Calu3 (cell line): ENCODE data around the gene NPAS3. TPM values are rescaled to one million over a fixed set of nuclear protein-coding genes. Genes with fewer than 3 reads are reported as not detected.

ENCODE experiments used
- BruUV-seq: library from RNA; stranded (reverse); fragments of 400-500 nt; replicated peaks from 2 replicates; lab custom pipeline; 2021; lab: Mats Ljungman, UMichigan
- CTCF ChIA-PET: fragments of 300-600 bp; sonication (Branson Sonifier 250); formaldehyde crosslinking; loops from one replicate; lab custom pipeline; 2022; ENCODE audit warnings: antibody characterized with exemption; lab: Charles Lee
- DNase-seq: peaks from one replicate; pipeline ENCODE4 v3.0.0; 2022
- H3K27ac Mint-ChIP-seq: one replicate; pipeline ENCODE4 v1.8.0; 2022; ENCODE audit warnings: mixed read lengths; ENCODE audit not compliant: unreplicated experiment
- H3K27me3 Mint-ChIP-seq: one replicate; pipeline ENCODE4 v1.8.0; 2022; ENCODE audit warnings: mixed read lengths; ENCODE audit not compliant: unreplicated experiment
- H3K36me3 Mint-ChIP-seq: one replicate; pipeline ENCODE4 v1.8.0; 2022; ENCODE audit warnings: mild to moderate bottlenecking, moderate library complexity, mixed read lengths; ENCODE audit not compliant: insufficient read depth, unreplicated experiment
- H3K4me1 Mint-ChIP-seq: one replicate; pipeline ENCODE4 v1.8.0; 2022; ENCODE audit warnings: mild to moderate bottlenecking, low read depth, mixed read lengths; ENCODE audit not compliant: unreplicated experiment
- H3K4me3 Mint-ChIP-seq: one replicate; pipeline ENCODE4 v1.8.0; 2022; ENCODE audit warnings: mild to moderate bottlenecking, low read depth, moderate library complexity, mixed read lengths; ENCODE audit not compliant: unreplicated experiment
- H3K9me3 Mint-ChIP-seq: one replicate; pipeline ENCODE4 v1.8.0; 2022; ENCODE audit warnings: low read depth, mixed read lengths; ENCODE audit not compliant: unreplicated experiment
- intact Hi-C: fragments of 100-400 bp; cut with micrococcal nuclease; formaldehyde crosslinking; loops from one replicate; pipeline ENCODE4 v1.10.0; 2022; ENCODE audit not compliant: unreplicated experiment
- total RNA-seq: library from RNA; stranded (reverse); gene quantifications from 2 replicates; pipeline ENCODE4 v1.2.3, GENCODE V29; 2022
- TF ChIP-seq, protein P1 (sequence below): fragments of 200-600 bp; IDR thresholded peaks from one replicate; pipeline ENCODE4 v1.8.0; 2022; ENCODE audit warnings: antibody characterized with exemption; ENCODE audit not compliant: unreplicated experiment

The NPAS3 gene
- total RNA-seq, 1 experiment from 2014 or later, result not detected

DNA sequence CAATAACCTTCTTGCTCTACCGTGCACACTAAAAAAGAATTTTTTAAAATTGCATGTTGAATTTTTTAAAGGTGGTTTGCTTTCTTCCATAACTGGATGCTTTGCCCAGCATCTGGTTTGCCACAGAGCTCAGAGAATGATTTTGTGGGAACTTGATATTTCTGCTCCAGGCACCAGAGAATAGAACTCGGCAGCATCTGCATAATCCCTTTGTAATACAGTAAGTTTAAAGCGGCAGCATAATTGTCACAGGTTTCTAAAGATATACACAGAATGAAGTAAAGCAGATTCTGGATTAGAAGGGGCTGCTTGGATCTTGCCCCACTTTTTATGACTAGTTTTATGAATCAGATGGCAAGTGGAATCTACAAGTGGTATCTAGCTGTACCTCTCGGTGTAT is 352.0 kb downstream of the NPAS3 start:
- CTCF ChIA-PET, result no interaction called here
- DNase-seq, result no peak
- H3K9me3 Mint-ChIP-seq, result no peaks in the 10 kb centered on the region
- H3K27me3 Mint-ChIP-seq, result peaks cover 19% of the 10 kb centered on the region
- H3K36me3 Mint-ChIP-seq, result no peaks in the 10 kb centered on the region
- no peak overlapping the region for H3K27ac Mint-ChIP-seq
- no TSS peak for BruUV-seq
- intact Hi-C loops, result no loop called here
- no peaks in the 10 kb centered on the region for H3K4me1 Mint-ChIP-seq
- no peak overlapping the region for H3K4me3 Mint-ChIP-seq
- TF ChIP-seq, protein P1, sequence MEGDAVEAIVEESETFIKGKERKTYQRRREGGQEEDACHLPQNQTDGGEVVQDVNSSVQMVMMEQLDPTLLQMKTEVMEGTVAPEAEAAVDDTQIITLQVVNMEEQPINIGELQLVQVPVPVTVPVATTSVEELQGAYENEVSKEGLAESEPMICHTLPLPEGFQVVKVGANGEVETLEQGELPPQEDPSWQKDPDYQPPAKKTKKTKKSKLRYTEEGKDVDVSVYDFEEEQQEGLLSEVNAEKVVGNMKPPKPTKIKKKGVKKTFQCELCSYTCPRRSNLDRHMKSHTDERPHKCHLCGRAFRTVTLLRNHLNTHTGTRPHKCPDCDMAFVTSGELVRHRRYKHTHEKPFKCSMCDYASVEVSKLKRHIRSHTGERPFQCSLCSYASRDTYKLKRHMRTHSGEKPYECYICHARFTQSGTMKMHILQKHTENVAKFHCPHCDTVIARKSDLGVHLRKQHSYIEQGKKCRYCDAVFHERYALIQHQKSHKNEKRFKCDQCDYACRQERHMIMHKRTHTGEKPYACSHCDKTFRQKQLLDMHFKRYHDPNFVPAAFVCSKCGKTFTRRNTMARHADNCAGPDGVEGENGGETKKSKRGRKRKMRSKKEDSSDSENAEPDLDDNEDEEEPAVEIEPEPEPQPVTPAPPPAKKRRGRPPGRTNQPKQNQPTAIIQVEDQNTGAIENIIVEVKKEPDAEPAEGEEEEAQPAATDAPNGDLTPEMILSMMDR, result no peak

DNA sequence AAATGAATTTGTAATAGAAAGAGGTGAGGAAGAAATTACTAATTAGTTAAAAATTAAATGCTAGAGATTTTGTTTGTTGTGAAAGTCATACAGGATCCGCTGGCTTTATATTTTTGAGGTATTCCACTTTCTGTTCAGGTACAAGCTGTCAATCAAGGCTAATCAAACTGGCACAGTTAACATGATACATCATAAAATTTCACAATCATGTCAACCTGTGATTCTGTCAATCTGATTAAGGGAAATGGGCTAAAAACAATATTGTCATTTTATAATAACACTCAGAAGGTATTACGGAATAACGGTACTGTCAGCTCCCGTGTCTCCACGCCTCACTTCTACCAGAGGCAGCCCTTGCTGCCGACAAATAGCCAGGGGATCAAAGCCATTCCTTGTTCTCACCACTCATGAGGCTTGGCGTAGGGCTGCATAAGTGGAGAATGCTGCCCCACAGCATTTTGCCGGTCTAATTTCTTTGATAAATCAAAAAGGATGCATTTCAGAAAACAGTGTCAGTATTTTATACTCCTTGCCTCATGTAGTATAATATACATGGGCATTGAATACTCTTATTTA is 352.9 kb downstream of the NPAS3 start:
- intact Hi-C loops, result no loop called here
- DNase-seq, result no peak
- CTCF ChIA-PET, result no interaction called here
- no peaks in the 10 kb centered on the region for H3K9me3 Mint-ChIP-seq
- peaks cover 12% of the 10 kb centered on the region for H3K27me3 Mint-ChIP-seq
- no peaks in the 10 kb centered on the region for H3K4me1 Mint-ChIP-seq
- H3K36me3 Mint-ChIP-seq, result no peaks in the 10 kb centered on the region
- H3K4me3 Mint-ChIP-seq, result no peak overlapping the region
- no TSS peak for BruUV-seq
- H3K27ac Mint-ChIP-seq, result no peak overlapping the region
- TF ChIP-seq, protein P1, result no peak

DNA sequence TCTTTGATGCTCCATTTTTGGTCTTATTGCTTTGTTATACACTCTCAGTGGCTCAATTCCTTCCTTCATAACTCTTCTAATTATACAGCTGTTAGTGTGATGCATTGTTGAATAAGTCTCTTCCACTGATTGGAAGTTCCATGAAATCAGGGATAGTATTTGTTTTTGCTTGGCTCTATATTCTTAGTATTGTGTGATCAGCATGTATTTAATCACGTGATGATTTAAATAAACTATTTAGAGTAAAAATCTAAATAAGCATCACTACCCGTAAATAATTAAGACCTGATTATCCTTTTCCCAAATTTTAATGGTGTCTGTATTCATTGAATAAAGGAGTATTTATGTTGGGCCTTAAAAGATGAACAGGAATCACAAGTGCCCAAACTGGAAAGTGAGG is 355.7 kb downstream of the NPAS3 start:
- Mint-ChIP-seq H3K4me1 (no peaks in the 10 kb centered on the region), H3K4me3 (no peak overlapping the region), H3K27ac (no peak overlapping the region), H3K36me3 (no peaks in the 10 kb centered on the region), H3K9me3 (no peaks in the 10 kb centered on the region), H3K27me3 (peaks cover 12% of the 10 kb centered on the region)
- intact Hi-C loops, result no loop called here
- CTCF ChIA-PET, result no interaction called here
- no peak for DNase-seq
- TF ChIP-seq, protein P1, result no peak
- no TSS peak for BruUV-seq

DNA sequence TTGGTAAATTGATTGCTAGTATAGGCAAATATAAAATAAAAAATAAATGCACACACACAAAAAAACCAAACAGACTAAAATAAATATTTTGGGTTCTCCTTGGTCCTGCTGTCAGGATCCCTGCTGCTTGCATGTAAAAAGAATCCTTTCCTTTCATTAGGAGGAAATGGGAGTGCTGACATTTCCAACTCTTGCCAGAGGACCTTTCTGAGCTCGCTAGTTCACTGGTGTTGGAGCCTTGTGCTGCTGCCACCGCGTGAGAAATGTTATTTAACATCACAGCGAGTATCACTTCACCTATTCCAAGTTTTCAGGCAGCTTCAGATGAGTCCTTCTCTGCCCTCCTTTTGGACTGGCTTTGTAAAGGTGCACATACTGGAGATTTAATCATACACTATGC is 358.9 kb downstream of the NPAS3 start:
- intact Hi-C loops, result no loop called here
- Mint-ChIP-seq H3K27ac (no peak overlapping the region), H3K36me3 (no peaks in the 10 kb centered on the region), H3K9me3 (no peaks in the 10 kb centered on the region), H3K27me3 (peaks cover 12% of the 10 kb centered on the region), H3K4me1 (no peaks in the 10 kb centered on the region), H3K4me3 (no peak overlapping the region)
- DNase-seq, result no peak
- CTCF ChIA-PET, result no interaction called here
- no TSS peak for BruUV-seq
- TF ChIP-seq, protein P1, result no peak
